Esophagus muscularis mucosa (tissue), 4 donors: ENCODE data around the gene STARD13. TPM values are rescaled to one million over a fixed set of nuclear protein-coding genes. Genes with fewer than 3 reads are reported as not detected.
A peak's percentile ranks its signal among the peaks of the same experiment; 100 is the strongest.

Experiments used
- DNase-seq: peaks from one replicate; pipeline ENCODE4 v3.0.0-alpha.2; 2017; ENCODE audit errors: extremely low spot score
- H3K27ac ChIP-seq, 4 donors: fragments of 200-600 bp; sonication (generic); replicated peaks in 1 of 4; 1 replicate in 3 of 4; 2 replicates in 1 of 4; pipeline ENCODE4 v1.5.1; 2016 to 2019; ENCODE audit warnings: mild to moderate bottlenecking in 1 of 4
- H3K27me3 ChIP-seq, 4 donors: fragments of 200-600 bp; sonication (generic); one replicate each; pipeline versions ENCODE4 v1.5.1 to v1.6.0; 2016 to 2019
- H3K36me3 ChIP-seq, 4 donors: fragments of 200-600 bp; sonication (generic); one replicate each; pipeline ENCODE4 v1.5.1; 2016 to 2019
- H3K4me1 ChIP-seq, 4 donors: fragments of 200-600 bp; sonication (generic); one replicate each; pipeline ENCODE4 v1.5.1; 2016 to 2019
- H3K4me3 ChIP-seq, 4 donors: fragments of 200-600 bp; sonication (generic); 1 replicate in 2 of 4; 2 replicates in 2 of 4; pipeline ENCODE4 v1.5.1; 2016 to 2019; ENCODE audit warnings: mild to moderate bottlenecking in 4 of 4, moderate library complexity in 1 of 4
- H3K9me3 ChIP-seq, 4 donors: fragments of 200-600 bp; sonication (generic); 1 replicate in 3 of 4; 2 replicates in 1 of 4; pipeline ENCODE4 v1.5.1; 2016 to 2019
- EP300 ChIP-seq: sonication (generic); formaldehyde crosslinking; IDR thresholded peaks from one replicate; pipeline ENCODE4 v1.6.1; 2017; ENCODE audit warnings: antibody characterized with exemption
- POLR2A ChIP-seq: fragments of 450-650 bp; IDR thresholded peaks from one replicate; pipeline ENCODE4 v1.6.1; 2017; ENCODE audit warnings: antibody characterized with exemption, moderate library complexity, mild to moderate bottlenecking, low read depth
- POLR2AphosphoS5 ChIP-seq, 2 donors: sonication (generic); formaldehyde crosslinking; IDR thresholded peaks; one replicate each; pipeline ENCODE4 v1.6.1; 2017; ENCODE audit warnings: antibody characterized with exemption in 2 of 2
- WGBS: methylation state at CpG from one replicate; pipeline ENCODE4 v1.1.5; 2018; 5-methylcytosine and 5-hydroxymethylcytosine counted together
- intact Hi-C: fragments of 100-400 bp; cut with DNase I; formaldehyde crosslinking; loops from one replicate; pipeline ENCODE4 v1.15.1; 2023
- total RNA-seq, 4 donors: library from RNA; depleted of rRNA; stranded (reverse); fragments of >200 nt; gene quantifications; one replicate each; pipeline versions ENCODE4 v1.1.0 to v1.2.1, GENCODE V29; 2016
- TF ChIP-seq, protein P1 (sequence below), 3 experiments: fragments of 200-600 bp in 2 of 3; fragments of 450-650 bp in 1 of 3; sonication (generic) in 2 of 3; IDR thresholded peaks; one replicate each; pipeline ENCODE4 v1.5.1; 2017 to 2019; ENCODE audit warnings: antibody characterized with exemption in 3 of 3, mild to moderate bottlenecking in 2 of 3, moderate library complexity in 1 of 3

STARD13 gene
- total RNA-seq, 4 donors from 2014 or later, result 44.9 to 59.2 (median 56.2) TPM

DNA sequence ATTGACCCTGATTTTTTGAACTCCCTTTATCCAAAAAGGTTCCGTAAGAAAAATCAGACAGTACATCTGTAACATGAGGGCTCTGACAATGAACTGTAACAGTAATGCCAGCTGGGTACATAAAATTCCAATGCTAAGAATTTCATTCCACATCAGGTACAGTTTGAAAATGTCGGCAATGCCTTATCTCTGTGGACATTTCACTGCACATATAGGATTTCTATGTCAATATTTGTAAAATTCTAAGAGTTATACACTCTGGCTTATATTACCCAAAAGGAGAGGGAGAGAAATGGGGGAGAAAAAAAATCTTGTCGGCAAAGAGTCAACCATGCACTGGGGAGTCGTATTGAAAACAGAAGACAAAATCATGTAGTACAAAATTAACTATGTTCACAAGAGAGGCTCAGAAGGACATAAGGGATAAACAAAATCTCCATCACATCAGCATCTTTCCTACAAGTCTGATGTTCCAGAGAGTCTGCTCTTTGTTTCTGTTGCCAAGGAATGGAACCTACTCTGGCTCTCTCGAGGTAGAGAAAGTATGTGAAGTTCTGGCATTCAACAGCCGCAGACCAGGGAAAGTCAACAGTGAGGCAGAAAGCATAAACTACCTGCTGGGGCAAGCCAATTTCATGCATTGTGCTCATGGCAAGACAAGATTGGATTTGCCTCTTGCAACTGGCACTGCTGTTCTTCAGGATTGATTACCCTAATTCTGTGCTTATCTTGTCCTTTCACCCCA lies 72.4 kb downstream of the STARD13 start:
- Histone ChIP-seq H3K4me3 (no peak overlapping the region), H3K36me3 (no peaks in the 10 kb centered on the region), H3K27me3 (no peaks in the 10 kb centered on the region), H3K9me3 (no peaks in the 10 kb centered on the region), H3K4me1 (peaks cover 48 to 81% (median 61%) of the 10 kb centered on the region in 4 donors), H3K27ac (peak overlapping the region; percentile 56 to 74 (median 61))
- 46% methylated on average over 6 of the region's 6 CpGs for WGBS
- peak; percentile 53 for DNase-seq
- TF ChIP-seq, protein P1, sequence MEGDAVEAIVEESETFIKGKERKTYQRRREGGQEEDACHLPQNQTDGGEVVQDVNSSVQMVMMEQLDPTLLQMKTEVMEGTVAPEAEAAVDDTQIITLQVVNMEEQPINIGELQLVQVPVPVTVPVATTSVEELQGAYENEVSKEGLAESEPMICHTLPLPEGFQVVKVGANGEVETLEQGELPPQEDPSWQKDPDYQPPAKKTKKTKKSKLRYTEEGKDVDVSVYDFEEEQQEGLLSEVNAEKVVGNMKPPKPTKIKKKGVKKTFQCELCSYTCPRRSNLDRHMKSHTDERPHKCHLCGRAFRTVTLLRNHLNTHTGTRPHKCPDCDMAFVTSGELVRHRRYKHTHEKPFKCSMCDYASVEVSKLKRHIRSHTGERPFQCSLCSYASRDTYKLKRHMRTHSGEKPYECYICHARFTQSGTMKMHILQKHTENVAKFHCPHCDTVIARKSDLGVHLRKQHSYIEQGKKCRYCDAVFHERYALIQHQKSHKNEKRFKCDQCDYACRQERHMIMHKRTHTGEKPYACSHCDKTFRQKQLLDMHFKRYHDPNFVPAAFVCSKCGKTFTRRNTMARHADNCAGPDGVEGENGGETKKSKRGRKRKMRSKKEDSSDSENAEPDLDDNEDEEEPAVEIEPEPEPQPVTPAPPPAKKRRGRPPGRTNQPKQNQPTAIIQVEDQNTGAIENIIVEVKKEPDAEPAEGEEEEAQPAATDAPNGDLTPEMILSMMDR (IDR thresholded peaks at IDR 0.05), result no peak
- TF ChIP-seq POLR2A, result no peak
- TF ChIP-seq POLR2AphosphoS5 (IDR thresholded peaks at IDR 0.05), result peak in 1 of 2 donors; percentile 31
- TF ChIP-seq EP300, result no peak
- intact Hi-C loops, result no loop called here

DNA sequence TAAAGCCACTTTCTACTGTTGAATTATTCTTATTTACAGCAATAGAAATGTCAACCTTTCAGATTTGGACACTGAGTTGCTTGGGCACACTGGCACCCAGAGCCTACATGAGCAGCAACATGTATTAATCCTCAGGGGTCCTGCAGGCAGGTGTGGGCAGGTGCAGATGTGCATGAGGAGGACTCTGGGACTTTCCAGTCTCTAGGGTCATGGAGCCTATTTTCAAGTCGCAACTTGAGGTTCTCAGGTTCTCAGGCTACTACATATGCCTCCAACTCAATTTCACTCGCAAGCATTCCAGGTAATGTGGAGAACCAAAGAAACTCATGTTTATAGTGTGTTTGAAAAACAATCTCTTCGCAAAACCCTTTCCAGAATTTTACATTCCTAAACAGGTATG lies 73.2 kb downstream of the STARD13 start:
- Histone ChIP-seq H3K27ac (peak overlapping the region in 3 of 4 donors; percentile 60 to 74 (median 62)), H3K9me3 (no peaks in the 10 kb centered on the region), H3K36me3 (no peaks in the 10 kb centered on the region), H3K4me3 (no peak overlapping the region), H3K4me1 (peaks cover 48 to 81% (median 61%) of the 10 kb centered on the region in 4 donors), H3K27me3 (no peaks in the 10 kb centered on the region)
- WGBS, result 95% methylated on average over 3 of the region's 3 CpGs
- intact Hi-C loops, result no loop called here
- no peak for TF ChIP-seq POLR2A
- TF ChIP-seq, protein P1 (IDR thresholded peaks at IDR 0.05), result no peak
- TF ChIP-seq POLR2AphosphoS5 (IDR thresholded peaks at IDR 0.05), result no peak
- no peak for TF ChIP-seq EP300
- peak; percentile 50 for DNase-seq

DNA sequence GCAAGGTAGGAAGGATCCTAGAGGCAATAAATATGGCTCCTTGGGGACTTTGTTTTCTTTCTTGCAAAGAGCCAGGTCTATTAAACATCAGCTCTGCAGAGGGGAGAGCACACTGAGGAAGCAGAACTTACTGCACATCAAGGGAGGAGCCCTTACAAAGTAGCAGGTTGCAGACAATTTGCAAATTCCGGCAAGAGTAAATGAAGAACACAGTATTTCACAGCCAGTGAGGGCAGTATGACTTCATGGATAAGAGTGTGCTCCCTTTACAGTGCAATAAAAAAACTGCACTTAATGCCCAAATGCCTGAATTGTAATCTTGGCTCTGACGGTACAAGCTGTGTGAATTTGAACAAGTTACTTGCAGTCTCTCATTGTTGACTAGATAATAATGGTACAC lies 75.5 kb downstream of the STARD13 start:
- TF ChIP-seq, protein P1 (IDR thresholded peaks at IDR 0.05), result no peak
- no peak for TF ChIP-seq POLR2A
- no peak for TF ChIP-seq POLR2AphosphoS5 (IDR thresholded peaks at IDR 0.05)
- TF ChIP-seq EP300, result no peak
- Histone ChIP-seq H3K27ac (peak overlapping the region in 1 of 4 donors; percentile 85), H3K4me1 (peaks cover 60 to 82% (median 71%) of the 10 kb centered on the region in 4 donors), H3K9me3 (no peaks in the 10 kb centered on the region), H3K4me3 (no peak overlapping the region), H3K36me3 (no peaks in the 10 kb centered on the region), H3K27me3 (no peaks in the 10 kb centered on the region)
- intact Hi-C loops, result no loop called here
- no peak for DNase-seq
- 74% methylated on average over 2 of the region's 2 CpGs for WGBS

DNA sequence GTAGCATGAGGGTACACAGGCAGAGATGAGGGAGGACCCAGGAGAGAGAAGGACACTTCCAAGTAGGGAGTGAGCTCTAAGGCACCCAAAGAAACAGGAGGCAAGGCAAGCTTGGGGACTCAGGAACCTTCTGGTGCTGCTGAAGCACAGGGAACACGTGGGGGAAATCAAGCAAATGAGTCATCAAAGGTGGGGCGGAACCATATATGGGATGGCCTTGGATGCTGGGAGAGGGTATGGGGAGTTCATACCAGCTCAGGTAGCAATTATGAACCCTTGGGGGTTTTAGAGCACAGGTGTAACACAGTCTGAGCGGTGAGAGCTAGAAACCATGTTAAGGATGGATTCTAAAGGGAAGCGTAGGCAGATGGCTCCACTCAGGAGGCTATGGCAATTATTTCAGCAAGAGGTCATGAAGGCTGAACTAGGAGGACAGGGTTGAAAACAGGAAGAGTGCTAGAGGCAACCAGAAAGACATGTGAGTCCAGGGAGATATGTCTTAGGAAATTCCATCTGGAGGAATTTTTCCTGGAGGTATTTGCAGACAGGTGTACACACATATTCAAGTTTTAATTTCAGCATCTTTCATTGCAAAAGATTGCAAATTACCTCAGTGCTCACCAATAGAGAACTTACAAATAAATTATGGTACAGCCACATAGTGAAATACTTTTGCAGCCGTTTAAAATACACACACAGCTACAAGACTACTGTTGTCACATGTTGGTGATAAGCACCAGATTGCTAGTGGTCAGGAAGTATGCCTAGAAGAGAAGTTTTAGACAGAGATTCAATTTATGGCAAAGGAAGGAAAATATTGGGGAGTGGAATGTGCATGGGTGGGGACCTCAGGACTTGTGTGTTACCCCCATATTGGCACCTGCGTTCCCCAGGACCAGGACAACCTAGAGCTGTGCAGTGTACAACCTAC lies 77.0 kb downstream of the STARD13 start:
- H3K4me3 ChIP-seq, result no peak overlapping the region
- no peaks in the 10 kb centered on the region for H3K36me3 ChIP-seq
- WGBS, result 70% methylated on average over 6 of the region's 6 CpGs
- peaks cover 59 to 80% (median 68%) of the 10 kb centered on the region in 4 donors for H3K4me1 ChIP-seq
- TF ChIP-seq POLR2AphosphoS5 (IDR thresholded peaks at IDR 0.05) (no peak), EP300 (no peak), POLR2A (no peak)
- TF ChIP-seq, protein P1 (IDR thresholded peaks at IDR 0.05), result no peak
- no peaks in the 10 kb centered on the region for H3K27me3 ChIP-seq
- peak; percentile 87 for DNase-seq
- H3K9me3 ChIP-seq, result no peaks in the 10 kb centered on the region
- intact Hi-C loops, result no loop called here
- H3K27ac ChIP-seq, result peak overlapping the region; percentile 77 to 86 (median 84)
